ENCODE data around the gene ZBTB1.
"Not testable (repeated sequence)": the region's sequence is repeated elsewhere in the genome, so short reads cannot be mapped to it uniquely, and the experiment has no call there.

- TF ChIP-seq CTCF (IDR thresholded peaks at IDR 0.05 in 8 of 11, conservative IDR thresholded peaks at IDR 0.05 in 3 of 11); POLR2A (IDR thresholded peaks at IDR 0.05): not testable (repeated sequence)
Observed at GRCh38 chr14:64569646-64570045, 65.1 kb downstream of the ZBTB1 start.
